ENCODE data around the gene TSFM.

The TSFM gene

GRCh38 chr12:57815177-57816000 lies 32.8 kb downstream of the TSFM start:
- H3K4me3 ChIP-seq (ENCODE audit: low read depth, low read length): no peak overlapping the region
- ChIA-PET CTCF (interaction anchor here (1.0 to 4.5 kb wide), 4 partner anchors 13 to 81 kb away, joined by 3 to 27 read pairs (median 4); no protein-coding TSS in a partner anchor), POLR2A (no interaction called here)
- H3K4me1 ChIP-seq (ENCODE audit: control insufficient read depth, insufficient read depth, low read length): no peaks in the 10 kb centered on the region
- TF ChIP-seq ZNF791 (tag by site-specific recombination; IDR thresholded peaks at IDR 0.05) (no peak), ZFHX2 (tag by site-specific recombination; conservative IDR thresholded peaks at IDR 0.05) (no peak), ZNF654 (tag by site-specific recombination; IDR thresholded peaks at IDR 0.05; ENCODE audit: low read depth) (peak; percentile 19), BCL11B (tag by site-specific recombination; IDR thresholded peaks at IDR 0.05; ENCODE audit: low read depth) (no peak)
- no peak overlapping the region for H3K27ac ChIP-seq (ENCODE audit: extremely low read depth, low read depth, low read length)
- H3K36me3 ChIP-seq (ENCODE audit: control insufficient read depth in 2 of 2, insufficient read depth in 1 of 2, low read length in 2 of 2): peaks cover 0 to 20% of the 10 kb centered on the region in 2 experiments; a peak in 2 of 3 replicates
- no peaks in the 10 kb centered on the region for H3K9me3 ChIP-seq (ENCODE audit: control insufficient read depth, insufficient read depth, low read depth, low read length)

GRCh38 chr12:57816001-57816854 lies 33.6 kb downstream of the TSFM start:
- TF ChIP-seq ZNF610 (tag by site-specific recombination; IDR thresholded peaks at IDR 0.05; ENCODE audit: borderline replicate concordance): no peak
- TF ChIP-seq ZBTB26 (tag by site-specific recombination; optimal IDR thresholded peaks at IDR 0.05): no peak
- TF ChIP-seq ZFHX2 (tag by site-specific recombination; conservative IDR thresholded peaks at IDR 0.05): no peak
- TF ChIP-seq ZNF350 (tag by site-specific recombination; IDR thresholded peaks at IDR 0.05): no peak
- no peak for TF ChIP-seq ZNF513 (tag by site-specific recombination; IDR thresholded peaks at IDR 0.05)
- TF ChIP-seq ZNF394 (tag by site-specific recombination; IDR thresholded peaks at IDR 0.05; ENCODE audit: borderline replicate concordance): no peak
- no peak for TF ChIP-seq ZNF114 (tag by site-specific recombination; IDR thresholded peaks at IDR 0.05)
- TF ChIP-seq ZSCAN18 (tag by site-specific recombination; IDR thresholded peaks at IDR 0.05): no peak
- TF ChIP-seq KLF16 (tag by site-specific recombination; IDR thresholded peaks at IDR 0.05): no peak
- TF ChIP-seq KLF1 (tag by site-specific recombination; IDR thresholded peaks at IDR 0.05): no peak
- no peak for TF ChIP-seq ZNF600 (tag by site-specific recombination; IDR thresholded peaks at IDR 0.05)
- no peak for TF ChIP-seq ZNF660 (tag by site-specific recombination; IDR thresholded peaks at IDR 0.05)
- no peak for TF ChIP-seq ZNF26 (tag by site-specific recombination; IDR thresholded peaks at IDR 0.05)
- no peak for TF ChIP-seq ZNF2 (tag by site-specific recombination; IDR thresholded peaks at IDR 0.05)
- no peak for TF ChIP-seq ZXDB (tag by site-specific recombination; IDR thresholded peaks at IDR 0.05)
- no peak for TF ChIP-seq ZBTB17 (tag by site-specific recombination; IDR thresholded peaks at IDR 0.05)
- no peak for TF ChIP-seq PRDM6 (tag by site-specific recombination; IDR thresholded peaks at IDR 0.05)
- Histone ChIP-seq H3K27ac (ENCODE audit: extremely low read depth, low read depth, low read length) (no peak overlapping the region), H3K9me3 (ENCODE audit: control insufficient read depth, insufficient read depth, low read depth, low read length) (no peaks in the 10 kb centered on the region), H3K4me1 (ENCODE audit: control insufficient read depth, insufficient read depth, low read length) (no peaks in the 10 kb centered on the region), H3K36me3 (ENCODE audit: control insufficient read depth in 2 of 2, insufficient read depth in 1 of 2, low read length in 2 of 2) (peaks cover 0 to 20% of the 10 kb centered on the region in 2 experiments; a peak in 2 of 3 replicates), H3K4me3 (ENCODE audit: low read depth, low read length) (no peak overlapping the region)
- ChIA-PET POLR2A (no interaction called here), CTCF (interaction anchor here (0.8 to 4.5 kb wide), 8 partner anchors 9 to 90 kb away, joined by 3 to 27 read pairs (median 3); no protein-coding TSS in a partner anchor)

Measured in HEK293 (cell line).